Activated naive CD8-positive, alpha-beta T cell (primary cell): ENCODE measurements around the gene FIS1.
"Not testable (repeated sequence)": the region's sequence is repeated elsewhere in the genome, so short reads cannot be mapped to it uniquely, and the experiment has no call there.

Source experiments
- H3K27ac Mint-ChIP-seq: one replicate; pipeline ENCODE4 v1.8.0; 2021; ENCODE audit warnings: mixed read lengths
- H3K27me3 Mint-ChIP-seq: one replicate; pipeline ENCODE4 v1.8.0; 2021; ENCODE audit warnings: mixed read lengths
- H3K36me3 Mint-ChIP-seq: one replicate; pipeline ENCODE4 v1.8.0; 2021; ENCODE audit warnings: mixed read lengths
- H3K4me1 Mint-ChIP-seq: one replicate; pipeline ENCODE4 v1.8.0; 2021; ENCODE audit warnings: low read depth, mixed read lengths
- H3K4me3 Mint-ChIP-seq: one replicate; pipeline ENCODE4 v1.8.0; 2021; ENCODE audit warnings: mild to moderate bottlenecking, mixed read lengths
- H3K9me3 Mint-ChIP-seq: one replicate; pipeline ENCODE4 v1.8.0; 2021; ENCODE audit warnings: low read depth, mixed read lengths

The FIS1 gene

DNA sequence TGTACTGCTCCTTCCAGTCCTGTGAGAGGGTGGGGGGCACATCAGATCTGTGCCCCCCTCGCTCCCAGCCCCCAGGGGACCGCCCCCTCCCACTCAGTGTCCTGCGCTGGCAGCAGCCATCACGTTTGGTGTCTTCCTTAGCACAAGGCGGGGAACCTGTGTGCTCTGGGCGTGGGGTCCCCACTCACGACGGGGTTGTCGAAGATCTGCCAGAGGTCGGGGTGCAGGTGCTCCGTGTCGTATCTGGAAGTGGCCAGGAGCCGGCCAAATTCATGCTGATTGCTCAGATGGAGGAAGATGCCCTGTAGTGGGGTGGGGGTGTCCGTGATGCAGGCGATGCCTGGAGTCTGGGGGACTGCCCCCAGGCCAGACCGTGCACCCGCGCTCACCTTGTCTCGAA lies 34.7 kb downstream of the FIS1 start:
- Mint-ChIP-seq H3K4me1 (no peaks in the 10 kb centered on the region), H3K36me3 (peaks cover 5% of the 10 kb centered on the region), H3K4me3 (no peak overlapping the region), H3K27me3 (no peaks in the 10 kb centered on the region), H3K27ac (no peak overlapping the region), H3K9me3 (no peaks in the 10 kb centered on the region)

DNA sequence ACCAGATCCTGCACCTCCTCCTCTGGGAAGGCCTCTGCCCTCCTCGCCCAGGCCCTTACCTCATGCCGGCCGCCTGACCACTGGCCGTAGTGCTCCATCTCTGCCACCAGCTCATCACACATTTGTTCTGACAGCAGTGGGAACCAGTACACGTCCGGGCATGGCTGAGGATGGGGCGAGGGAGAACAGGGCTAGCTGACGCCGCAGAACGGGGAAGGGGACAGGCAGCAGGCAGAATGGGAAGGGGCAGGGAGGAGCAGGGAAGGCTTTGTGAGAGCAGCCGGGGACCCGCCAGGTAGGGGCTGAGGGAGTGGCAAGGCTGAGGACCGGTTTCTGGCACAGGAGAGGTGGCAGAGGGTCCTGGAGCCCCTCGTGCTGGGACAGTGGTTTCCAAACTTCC lies 36.1 kb downstream of the FIS1 start:
- Mint-ChIP-seq H3K4me3 (no peak overlapping the region), H3K27ac (no peak overlapping the region), H3K4me1 (peaks cover 2% of the 10 kb centered on the region), H3K9me3 (no peaks in the 10 kb centered on the region), H3K36me3 (peaks cover 5% of the 10 kb centered on the region), H3K27me3 (peaks cover 1% of the 10 kb centered on the region)

DNA sequence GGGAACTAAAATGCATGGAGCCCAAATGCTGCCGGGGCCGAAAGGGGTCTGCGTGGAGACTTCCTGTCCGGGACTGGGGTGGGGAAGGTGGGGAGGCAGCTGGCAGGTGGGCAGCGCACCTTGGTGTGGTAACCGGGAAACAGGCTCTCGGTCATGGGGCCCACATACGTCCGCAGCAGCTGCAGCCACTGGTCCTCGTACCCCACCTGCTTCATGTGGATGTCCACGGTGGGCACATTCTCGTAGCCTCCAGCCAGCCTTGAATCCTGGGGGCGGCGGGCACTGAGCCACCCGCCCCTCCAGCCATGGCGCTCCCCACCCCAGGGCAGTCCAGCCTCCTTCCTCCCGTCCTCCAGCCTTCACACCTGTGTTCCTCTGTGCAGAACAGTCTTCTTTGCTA lies 37.4 kb downstream of the FIS1 start:
- no peak overlapping the region for H3K4me3 Mint-ChIP-seq
- no peak overlapping the region for H3K27ac Mint-ChIP-seq
- H3K4me1 Mint-ChIP-seq = peaks cover 4% of the 10 kb centered on the region
- H3K36me3 Mint-ChIP-seq = peaks cover 5% of the 10 kb centered on the region
- no peaks in the 10 kb centered on the region for H3K9me3 Mint-ChIP-seq
- H3K27me3 Mint-ChIP-seq = peaks cover 5% of the 10 kb centered on the region

DNA sequence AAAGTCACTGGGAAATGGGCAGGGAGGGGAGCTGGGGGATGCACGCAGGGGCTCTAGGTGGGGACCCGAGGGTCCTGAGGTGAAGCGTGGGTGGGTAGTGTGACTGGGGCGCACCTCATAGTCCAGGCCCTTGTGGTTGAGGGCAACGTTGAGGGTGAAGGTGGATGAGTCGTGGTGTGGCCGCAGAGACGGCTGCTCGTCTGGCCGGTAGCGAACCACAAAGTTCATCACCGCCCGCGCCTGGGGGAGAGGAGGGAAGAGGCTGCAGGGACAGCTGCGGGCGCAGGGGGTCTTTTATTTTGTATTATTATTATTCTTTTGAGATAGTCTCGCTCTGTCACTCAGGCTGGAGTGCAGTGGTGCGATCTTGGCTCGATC lies 38.2 kb downstream of the FIS1 start:
- H3K4me1 Mint-ChIP-seq = peaks cover 4% of the 10 kb centered on the region
- no peaks in the 10 kb centered on the region for H3K9me3 Mint-ChIP-seq
- peaks cover 5% of the 10 kb centered on the region for H3K36me3 Mint-ChIP-seq
- H3K27me3 Mint-ChIP-seq = peaks cover 5% of the 10 kb centered on the region
- H3K4me3 Mint-ChIP-seq = no peak overlapping the region
- no peak overlapping the region for H3K27ac Mint-ChIP-seq

DNA sequence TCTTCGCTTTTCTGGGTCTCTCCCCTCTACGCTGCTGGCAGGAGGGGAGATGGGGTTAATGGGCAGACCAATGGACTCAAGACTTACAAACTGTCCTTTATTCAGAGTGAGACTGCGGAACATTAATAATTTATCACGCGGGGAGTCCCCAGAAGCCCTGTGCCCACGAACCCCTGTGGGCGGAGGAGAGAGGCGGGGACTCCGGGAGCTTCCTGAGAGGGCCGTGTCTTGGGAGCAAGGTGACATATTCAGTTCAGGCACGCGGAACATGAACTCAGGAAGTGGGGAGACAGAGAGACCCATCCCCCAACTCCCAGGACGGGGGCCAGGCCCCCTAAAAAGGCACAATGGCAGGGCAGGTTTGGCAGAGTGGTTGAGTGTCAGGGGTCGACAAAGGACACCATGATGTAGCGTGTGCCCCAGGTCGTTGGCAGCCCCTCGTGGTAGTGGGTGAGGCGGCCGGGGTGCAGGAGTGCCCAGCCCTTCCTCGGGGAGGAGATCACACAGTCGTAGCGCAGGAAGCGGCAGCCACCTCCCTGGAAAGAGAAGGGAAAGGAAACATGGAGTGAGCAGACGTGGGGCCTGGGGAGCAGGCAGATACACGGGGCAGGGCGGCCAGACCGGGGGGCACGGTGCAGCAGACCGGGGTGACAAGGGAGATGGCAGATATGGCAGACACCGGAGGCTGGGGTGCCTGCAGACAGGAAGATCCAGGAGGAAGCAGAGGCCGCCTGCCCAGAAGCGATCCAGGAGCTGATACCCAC lies 38.8 kb downstream of the FIS1 start:
- Mint-ChIP-seq H3K27ac (no peak overlapping the region), H3K4me1 (peaks cover 4% of the 10 kb centered on the region), H3K4me3 (no peak overlapping the region), H3K9me3 (no peaks in the 10 kb centered on the region), H3K27me3 (peaks cover 5% of the 10 kb centered on the region), H3K36me3 (peaks cover 5% of the 10 kb centered on the region)

DNA sequence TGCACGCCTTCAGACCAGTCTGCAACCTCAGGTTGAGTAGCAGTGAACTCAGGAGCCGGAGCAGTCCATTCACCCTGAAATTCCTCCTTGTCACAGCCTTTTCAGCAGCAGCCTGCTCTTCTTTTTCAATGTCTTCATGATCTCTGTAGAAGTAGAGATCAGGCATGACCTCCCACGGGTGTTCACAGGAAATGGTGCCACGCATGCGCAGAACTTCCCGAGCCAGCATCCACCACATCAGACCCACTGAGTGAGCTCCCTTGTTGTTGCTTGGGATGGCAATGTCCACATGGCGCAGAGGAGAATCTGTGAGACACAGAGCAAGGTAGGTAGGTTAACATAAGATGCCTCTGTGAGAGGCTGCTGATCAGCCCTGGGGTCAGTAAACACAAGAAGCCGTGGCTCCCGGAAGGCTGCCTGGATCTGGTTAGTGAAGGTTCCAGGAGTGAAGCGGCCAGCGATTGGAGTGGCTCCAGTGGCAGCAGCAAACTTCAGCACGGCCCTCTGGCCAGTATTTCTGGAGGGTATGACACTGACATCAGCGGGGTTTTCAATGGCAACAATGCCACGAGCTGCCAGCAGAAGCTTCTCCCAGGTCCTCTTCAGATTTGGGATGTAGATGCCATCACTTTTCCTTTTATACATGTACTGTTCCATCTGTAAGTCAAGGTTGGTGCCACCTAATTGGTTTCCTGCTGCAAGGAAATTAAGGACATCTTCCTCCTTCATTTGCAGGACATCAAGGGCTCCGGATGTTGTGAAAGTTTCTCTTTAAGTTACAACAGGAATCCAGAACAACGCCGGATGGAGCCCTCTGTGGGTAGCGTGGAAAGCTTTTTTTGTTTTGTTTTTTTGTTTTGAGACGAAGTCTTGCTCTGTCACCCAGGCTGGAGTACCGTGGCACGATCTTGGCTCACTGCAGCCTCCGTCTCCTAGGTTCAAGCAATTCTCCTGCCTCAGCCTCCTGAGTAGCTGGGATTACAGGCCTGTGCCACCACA lies 40.8 kb downstream of the FIS1 start:
- not testable (repeated sequence) for H3K9me3 Mint-ChIP-seq, H3K36me3 Mint-ChIP-seq, H3K27ac Mint-ChIP-seq, H3K4me1 Mint-ChIP-seq
- H3K27me3 Mint-ChIP-seq = peaks cover 11% of the 10 kb centered on the region
- peak overlapping the region; percentile 30 for H3K4me3 Mint-ChIP-seq

DNA sequence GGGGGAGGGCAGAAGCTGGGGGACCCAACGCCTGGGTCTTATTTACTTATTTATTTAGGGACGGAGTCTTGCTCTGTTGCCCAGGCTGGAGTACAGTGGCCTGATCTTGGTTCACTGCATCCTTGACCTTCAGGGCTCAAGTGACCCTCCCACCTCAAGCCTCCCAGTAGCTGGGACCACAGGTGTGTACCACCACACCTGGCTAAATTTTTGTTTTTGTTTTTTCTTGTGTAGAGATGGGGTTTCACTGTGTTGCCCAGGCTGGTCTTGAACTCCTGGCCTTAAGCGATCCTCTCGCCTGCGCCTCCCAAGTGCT lies 42.3 kb downstream of the FIS1 start:
- H3K4me1 Mint-ChIP-seq = peaks cover 9% of the 10 kb centered on the region
- H3K27me3 Mint-ChIP-seq = peaks cover 11% of the 10 kb centered on the region
- no peaks in the 10 kb centered on the region for H3K9me3 Mint-ChIP-seq
- H3K27ac Mint-ChIP-seq = no peak overlapping the region
- peaks cover 3% of the 10 kb centered on the region for H3K36me3 Mint-ChIP-seq
- H3K4me3 Mint-ChIP-seq = no peak overlapping the region

DNA sequence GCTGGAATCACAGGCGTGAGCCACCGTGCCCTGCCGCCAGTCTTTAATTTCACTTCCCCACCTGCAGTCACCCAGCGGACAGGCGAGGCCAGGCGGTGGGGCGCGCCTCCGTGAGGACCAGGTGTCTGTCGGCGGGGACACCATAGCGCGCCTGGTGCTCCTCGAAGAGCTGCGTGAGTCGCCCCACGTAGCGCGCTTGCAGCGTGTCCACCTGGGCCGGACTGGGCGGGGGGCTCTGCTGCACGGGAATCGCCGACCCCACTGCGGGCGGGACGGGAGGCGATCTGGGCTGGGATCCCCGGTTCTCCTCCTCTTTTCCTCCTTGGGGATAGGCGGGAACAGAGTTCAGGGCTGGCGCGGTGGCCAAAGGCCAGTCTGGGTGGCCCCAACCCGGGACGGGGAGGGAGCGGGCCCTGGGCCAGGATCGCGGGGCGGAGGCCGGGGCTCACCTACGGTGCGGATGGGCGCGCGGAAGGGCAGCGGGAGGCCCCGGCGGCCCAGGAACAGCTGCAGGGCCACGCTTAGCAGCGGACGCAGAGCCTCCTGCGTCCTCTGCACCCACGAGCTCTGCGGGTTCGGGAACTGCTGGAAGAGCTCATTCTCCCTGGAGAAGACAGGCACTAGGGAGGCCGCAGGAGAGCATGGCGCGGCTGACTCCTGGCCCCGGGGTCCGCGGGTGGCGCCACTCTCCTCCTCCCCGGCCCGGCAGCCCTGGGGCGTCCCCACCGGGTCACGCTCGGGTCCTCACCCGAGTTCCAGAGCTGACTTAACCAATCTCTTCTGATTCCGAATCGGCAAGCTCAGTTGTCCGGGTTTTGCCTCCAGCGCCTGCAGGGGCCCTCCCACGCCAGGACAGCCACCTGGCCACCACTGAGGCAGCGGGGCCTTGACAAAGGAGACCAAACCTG lies 42.9 kb downstream of the FIS1 start:
- Mint-ChIP-seq H3K27ac (no peak overlapping the region), H3K36me3 (peaks cover 3% of the 10 kb centered on the region), H3K27me3 (peaks cover 13% of the 10 kb centered on the region), H3K4me3 (no peak overlapping the region), H3K9me3 (no peaks in the 10 kb centered on the region), H3K4me1 (peaks cover 9% of the 10 kb centered on the region)

DNA sequence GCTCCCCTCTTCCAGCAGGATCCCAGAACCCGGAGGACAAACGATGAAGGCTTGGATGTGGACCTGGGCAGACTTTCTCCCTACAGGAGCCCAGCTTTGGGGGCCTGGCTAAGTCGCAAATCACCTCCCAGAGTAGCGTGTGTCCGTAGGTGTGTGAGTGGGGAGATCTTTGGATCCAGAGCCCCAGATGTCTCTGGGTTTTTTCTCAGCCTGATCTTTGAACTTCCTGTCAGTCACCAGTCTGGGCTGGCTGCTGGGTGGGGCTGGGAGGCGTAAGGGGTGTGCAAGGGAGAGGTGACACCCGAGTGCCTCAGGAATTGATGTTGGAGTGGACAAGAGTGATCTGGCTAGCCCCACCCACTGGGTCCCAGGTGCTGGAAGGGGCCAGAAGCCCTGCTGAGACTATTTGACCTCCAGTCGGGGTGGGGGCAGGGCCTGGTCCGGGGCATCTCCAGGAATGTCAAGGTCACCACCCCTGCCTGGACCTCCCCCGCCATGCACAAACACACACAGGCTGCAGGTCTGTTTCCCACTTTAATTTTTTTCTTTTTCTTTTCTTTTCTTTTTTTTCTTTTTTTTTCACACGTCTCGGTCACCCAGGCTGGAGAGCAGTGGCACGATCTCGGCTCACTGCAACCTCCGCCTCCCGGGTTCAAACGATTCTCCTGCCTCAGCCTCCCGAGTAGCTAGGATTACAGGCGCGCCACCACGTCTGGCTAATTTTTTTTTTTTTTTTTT lies 43.9 kb downstream of the FIS1 start, which contains the start of gene MOGAT3:
MOGAT3 (minus strand) TSS at position 175 of the 738 bp plus-strand sequence. CDS start 182 bp downstream, outside the sequence.
- H3K27ac Mint-ChIP-seq = no peak within 1 kb of the TSS
- no peaks in the 10 kb centered on the region for H3K36me3 Mint-ChIP-seq
- H3K9me3 Mint-ChIP-seq = no peaks in the 10 kb centered on the region
- peaks cover 13% of the 10 kb centered on the region for H3K27me3 Mint-ChIP-seq
- H3K4me1 Mint-ChIP-seq = peaks cover 9% of the 10 kb centered on the region
- peak within 1 kb of the TSS; percentile 54 for H3K4me3 Mint-ChIP-seq

DNA sequence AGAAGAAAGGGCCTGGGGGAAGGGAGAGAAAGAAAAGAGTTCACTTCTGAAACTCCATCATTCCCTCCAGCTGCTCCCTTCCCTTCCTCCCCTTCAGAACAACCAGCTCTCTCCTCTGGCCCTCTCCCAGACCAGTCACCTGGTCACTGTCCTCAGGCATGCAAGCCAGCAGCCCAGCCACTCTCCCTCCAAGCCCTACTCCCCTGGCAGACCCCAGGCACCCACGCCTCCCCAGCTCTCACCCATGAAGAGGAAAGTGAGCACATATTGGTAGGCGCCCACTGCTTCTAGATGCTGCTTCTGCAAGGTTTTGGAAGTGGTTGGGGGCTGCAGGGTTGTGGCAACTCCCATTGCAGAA lies 44.4 kb downstream of the FIS1 start:
- Mint-ChIP-seq H3K9me3 (no peaks in the 10 kb centered on the region), H3K36me3 (no peaks in the 10 kb centered on the region), H3K27ac (no peak overlapping the region), H3K27me3 (peaks cover 13% of the 10 kb centered on the region), H3K4me1 (peaks cover 9% of the 10 kb centered on the region), H3K4me3 (no peak overlapping the region)

DNA sequence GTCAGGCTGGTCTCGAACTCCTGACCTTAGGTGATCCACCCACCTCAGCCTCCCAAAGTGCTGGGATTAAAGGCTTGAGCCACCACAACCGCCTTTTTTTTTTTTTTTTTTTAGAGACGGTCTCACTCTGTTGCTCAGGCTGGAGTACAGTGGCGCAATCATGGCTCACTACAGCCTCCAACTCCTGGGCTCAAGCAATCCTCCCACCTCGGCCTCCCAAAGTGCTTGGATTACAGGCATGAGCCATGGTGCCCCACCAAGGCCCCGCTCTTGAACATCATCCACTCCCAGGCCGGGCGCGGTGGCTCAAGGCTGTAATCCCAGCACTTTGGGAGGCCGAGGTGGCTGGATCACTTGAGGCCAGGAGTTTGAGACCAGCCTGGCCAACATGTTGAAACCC lies 45.4 kb downstream of the FIS1 start:
- not testable (repeated sequence) for H3K9me3 Mint-ChIP-seq, H3K27ac Mint-ChIP-seq, H3K36me3 Mint-ChIP-seq, H3K4me1 Mint-ChIP-seq, H3K4me3 Mint-ChIP-seq
- peaks cover 16% of the 10 kb centered on the region for H3K27me3 Mint-ChIP-seq

DNA sequence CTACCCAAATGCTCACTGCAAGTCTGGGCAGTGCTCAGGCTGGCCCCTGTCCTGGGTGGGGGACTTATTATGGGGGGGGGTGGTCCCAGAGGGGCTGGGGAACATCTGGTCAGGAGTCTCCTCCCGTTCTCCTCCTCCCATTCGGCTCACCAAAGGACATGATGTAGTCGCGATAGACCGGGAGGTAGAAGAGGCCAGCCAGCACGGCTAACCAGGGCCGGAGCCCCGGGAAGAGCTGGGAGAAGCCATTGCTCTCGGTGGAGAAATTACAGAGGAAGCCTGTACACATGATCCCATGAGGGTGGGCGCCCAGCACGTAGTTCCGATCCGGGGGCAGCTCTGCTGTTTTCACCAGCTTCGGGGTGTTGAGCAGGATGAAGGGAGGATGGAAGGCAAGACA lies 46.4 kb downstream of the FIS1 start:
- Mint-ChIP-seq H3K27ac (no peak overlapping the region), H3K36me3 (no peaks in the 10 kb centered on the region), H3K4me3 (no peak overlapping the region), H3K9me3 (no peaks in the 10 kb centered on the region), H3K4me1 (peaks cover 5% of the 10 kb centered on the region), H3K27me3 (peaks cover 15% of the 10 kb centered on the region)

DNA sequence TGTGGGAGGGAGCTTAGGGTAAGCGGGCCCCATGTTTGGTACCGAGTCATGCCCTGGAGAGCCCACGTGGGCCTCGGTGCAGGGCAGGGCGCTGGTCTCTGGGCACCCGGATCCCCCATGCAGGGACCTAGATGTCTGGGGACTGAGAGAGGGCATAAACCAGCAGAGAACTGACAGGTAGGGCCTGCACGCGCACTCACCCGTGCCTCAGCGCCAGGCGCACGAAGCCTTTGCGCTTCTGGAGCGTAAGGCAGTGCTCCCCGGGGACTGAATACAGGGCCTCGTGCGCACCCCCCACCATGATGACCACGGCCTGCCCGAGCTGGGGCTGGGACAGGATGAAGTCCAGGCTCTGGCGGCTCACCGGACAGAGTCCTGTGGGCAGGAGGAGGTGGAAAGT lies 46.9 kb downstream of the FIS1 start:
- Mint-ChIP-seq H3K27me3 (peaks cover 15% of the 10 kb centered on the region), H3K36me3 (no peaks in the 10 kb centered on the region), H3K9me3 (no peaks in the 10 kb centered on the region), H3K4me3 (no peak overlapping the region), H3K27ac (no peak overlapping the region), H3K4me1 (peaks cover 5% of the 10 kb centered on the region)

DNA sequence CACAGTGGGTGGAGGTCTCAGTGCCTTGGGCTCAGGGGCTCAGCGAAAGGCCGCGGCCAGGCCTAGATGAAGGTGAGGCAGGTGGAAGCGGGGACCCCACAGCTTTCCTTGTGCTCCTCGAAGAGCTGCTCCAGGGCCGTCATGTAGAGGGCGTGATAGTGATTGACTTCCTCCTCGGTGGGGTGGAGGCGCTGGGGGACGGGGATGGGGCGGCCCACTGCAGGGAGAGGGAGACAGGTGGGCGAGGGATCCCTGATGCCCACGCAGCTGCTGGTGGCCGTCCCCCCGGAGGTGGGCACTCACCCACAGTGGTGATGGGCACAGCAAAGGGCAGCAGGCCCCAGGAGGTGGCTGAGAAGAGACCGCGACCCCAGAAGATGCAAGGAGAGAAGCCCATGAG lies 49.0 kb downstream of the FIS1 start:
- Mint-ChIP-seq H3K9me3 (no peaks in the 10 kb centered on the region), H3K27me3 (peaks cover 10% of the 10 kb centered on the region), H3K4me3 (no peak overlapping the region), H3K27ac (no peak overlapping the region), H3K4me1 (peaks cover 5% of the 10 kb centered on the region), H3K36me3 (no peaks in the 10 kb centered on the region)
